ENCODE data around the gene IL3. TPM values are rescaled to one million over a fixed set of nuclear protein-coding genes. Genes with fewer than 3 reads are reported as not detected.

Gene IL3
- not detected for total RNA-seq
- long read RNA-seq, donor 1 = 0 reads
- long read RNA-seq, donor 2 = 0 reads

- Histone ChIP-seq H3K9me3 (no peaks in the 10 kb centered on the region), H3K4me1 (ENCODE audit: low read depth) (peaks cover 2% of the 10 kb centered on the region), H3K36me3 (ENCODE audit: low read depth) (no peaks in the 10 kb centered on the region), H3K4me3 (no peak within 1 kb of the TSS)
- DNase-seq (peak in 1 of 3 donors; percentile 37), ATAC-seq (no peak)
- TF ChIP-seq CTCF (IDR thresholded peaks at IDR 0.05) = no peak
- intact Hi-C loops (cut with DNase I, micrococcal nuclease) = no loop called here
Observed at GRCh38 chr5:132060501-132061161, at the start of gene IL3. Gene IL3, plus strand, starts transcription at chr5:132060655. Its CDS starts 52 bp downstream, at chr5:132060707.

- intact Hi-C loops (cut with DNase I, micrococcal nuclease) = no loop called here
- ATAC-seq (no peak), DNase-seq (peak in 1 of 3 donors; percentile 25)
- peaks cover 10% of the 10 kb centered on the region for H3K4me1 ChIP-seq (ENCODE audit: low read depth)
- H3K4me3 ChIP-seq = no peak overlapping the region
- no peak for TF ChIP-seq CTCF (IDR thresholded peaks at IDR 0.05)
- no peaks in the 10 kb centered on the region for H3K9me3 ChIP-seq
- H3K36me3 ChIP-seq (ENCODE audit: low read depth) = no peaks in the 10 kb centered on the region
Observed at GRCh38 chr5:132010989-132011621, 49.4 kb upstream of the IL3 start.

GRCh38 chr5:132011622-132012343 is 48.7 kb upstream of the IL3 start, which contains the start of gene ACSL6:
Gene ACSL6, minus strand, starts transcription at chr5:132011658. Its CDS starts 105 bp downstream, at chr5:132011553.
- intact Hi-C loops (cut with DNase I, micrococcal nuclease) = no loop called here
- Histone ChIP-seq H3K4me1 (ENCODE audit: low read depth) (peaks cover 10% of the 10 kb centered on the region), H3K9me3 (no peaks in the 10 kb centered on the region), H3K36me3 (ENCODE audit: low read depth) (no peaks in the 10 kb centered on the region), H3K4me3 (no peak within 1 kb of the TSS)
- TF ChIP-seq CTCF (IDR thresholded peaks at IDR 0.05) = no peak
- ATAC-seq = peak; percentile 59
- peak; percentile 29 to 54 (median 44) for DNase-seq

- no peak for ATAC-seq
- Histone ChIP-seq H3K9me3 (no peaks in the 10 kb centered on the region), H3K4me1 (ENCODE audit: low read depth) (peaks cover 10% of the 10 kb centered on the region), H3K4me3 (no peak overlapping the region), H3K36me3 (ENCODE audit: low read depth) (no peaks in the 10 kb centered on the region)
- no peak for TF ChIP-seq CTCF (IDR thresholded peaks at IDR 0.05)
- intact Hi-C loops (cut with DNase I, micrococcal nuclease) = no loop called here
- peak in 2 of 3 donors; percentile 22 to 30 for DNase-seq
Observed at GRCh38 chr5:132012371-132013005, 48.0 kb upstream of the IL3 start.

GRCh38 chr5:132013006-132013689 is 47.3 kb upstream of the IL3 start:
- Histone ChIP-seq H3K4me3 (no peak overlapping the region), H3K36me3 (ENCODE audit: low read depth) (no peaks in the 10 kb centered on the region), H3K4me1 (ENCODE audit: low read depth) (peaks cover 10% of the 10 kb centered on the region), H3K9me3 (no peaks in the 10 kb centered on the region)
- intact Hi-C loops (cut with DNase I, micrococcal nuclease) = no loop called here
- no peak for TF ChIP-seq CTCF (IDR thresholded peaks at IDR 0.05)
- no peak for ATAC-seq
- peak in 2 of 3 donors; percentile 12 to 25 for DNase-seq
